CD4-positive, alpha-beta T cell (primary cell): Measurements from ENCODE around the gene CORO7. TPM values are rescaled to one million over a fixed set of nuclear protein-coding genes. Genes with fewer than 3 reads are reported as not detected.

Experiments used
- ATAC-seq: fragments of 200-7000 bp; cut with Tn5 transposase; one replicate; pipeline ENCODE4 v1.10.0; 2022; ENCODE audit warnings: mild to moderate bottlenecking; ENCODE audit not compliant: poor library complexity
- CTCF ChIA-PET: fragments of 350-600 bp; sonication (Branson Sonifier 250); formaldehyde crosslinking; loops from one replicate; lab custom pipeline; 2021; ENCODE audit warnings: antibody characterized with exemption, inconsistent platforms; lab: Charles Lee
- POLR2A ChIA-PET: fragments of 350-600 bp; sonication (Branson Sonifier 250); formaldehyde crosslinking; loops from one replicate; lab custom pipeline; 2021; ENCODE audit warnings: antibody characterized with exemption, inconsistent platforms; lab: Charles Lee
- DNase-seq, 14 experiments: peaks; one replicate each; pipeline ENCODE4 v3.0.0-alpha.2; 2013 to 2020; ENCODE audit warnings: mixed read lengths in 2 of 14
- H3K27ac ChIP-seq, 2 donors: one replicate each; pipeline versions ENCODE4 v1.5.1 to v1.7.0; 2013; ENCODE audit warnings: low read length in 2 of 2, low read depth in 1 of 2, mild to moderate bottlenecking in 1 of 2
- H3K27me3 ChIP-seq, 2 experiments: 1 replicate in 1 of 2; 2 replicates in 1 of 2; pipeline versions ENCODE4 v1.6.1 to v1.7.0; 2013; ENCODE audit warnings: low read length in 2 of 2, control low read depth in 1 of 2, mild to moderate bottlenecking in 1 of 2, moderate library complexity in 1 of 2; ENCODE audit not compliant: insufficient read depth in 2 of 2, control insufficient read depth in 1 of 2
- H3K36me3 ChIP-seq: one replicate; pipeline ENCODE4 v1.6.1; 2013; ENCODE audit warnings: low read length, control low read depth; ENCODE audit not compliant: insufficient read depth
- H3K4me1 ChIP-seq: one replicate; pipeline ENCODE4 v1.6.1; 2013; ENCODE audit warnings: low read length, control low read depth; ENCODE audit not compliant: insufficient read depth
- H3K4me3 ChIP-seq: one replicate; pipeline ENCODE4 v1.5.1; 2013; ENCODE audit warnings: mild to moderate bottlenecking, low read length, moderate library complexity
- H3K9me3 ChIP-seq, 2 experiments: 1 replicate in 1 of 2; 2 replicates in 1 of 2; pipeline versions ENCODE4 v1.6.1 to v1.7.0; 2013; ENCODE audit warnings: low read length in 2 of 2, mild to moderate bottlenecking in 2 of 2, control low read depth in 1 of 2, moderate library complexity in 1 of 2; ENCODE audit not compliant: control insufficient read depth in 1 of 2, insufficient read depth in 1 of 2
- H3K27ac Mint-ChIP-seq: one replicate; pipeline ENCODE4 v1.8.0; 2020; ENCODE audit warnings: mixed read lengths
- H3K27me3 Mint-ChIP-seq: one replicate; pipeline ENCODE4 v1.8.0; 2021; ENCODE audit warnings: mixed read lengths
- H3K36me3 Mint-ChIP-seq: one replicate; pipeline ENCODE4 v1.8.0; 2021; ENCODE audit warnings: low read depth, mixed read lengths
- H3K4me1 Mint-ChIP-seq: one replicate; pipeline ENCODE4 v1.8.0; 2021; ENCODE audit warnings: low read depth, mixed read lengths
- H3K4me3 Mint-ChIP-seq: one replicate; pipeline ENCODE4 v1.8.0; 2020; ENCODE audit warnings: mild to moderate bottlenecking, mixed read lengths
- H3K9me3 Mint-ChIP-seq: one replicate; pipeline ENCODE4 v1.8.0; 2020; ENCODE audit warnings: mixed read lengths
- CTCF ChIP-seq: fragments of 200-600 bp; IDR thresholded peaks from one replicate; pipeline ENCODE4 v1.8.0; 2022; ENCODE audit warnings: antibody characterized with exemption, mild to moderate bottlenecking
- intact Hi-C, 2 experiments: fragments of 100-400 bp; cut with DNase I in 1 of 2; cut with micrococcal nuclease in 1 of 2; formaldehyde crosslinking; loops; one replicate each; pipeline versions ENCODE4 v1.15.1 to v1.9.0; 2023 to 2025; cut with DNase I, micrococcal nuclease
- total RNA-seq, 174 experiments: library from RNA in 2 of 174; stranded (reverse) in 2 of 174; gene quantifications; one replicate each; pipeline ENCODE4 v1.2.3 and lab custom pipeline; 2021 to 2026

CORO7 gene
- total RNA-seq, 2 experiments from 2014 or later, result 801 to 805 TPM

- no peak overlapping the region for H3K27ac ChIP-seq
- peak overlapping the region; percentile 42 for H3K4me3 Mint-ChIP-seq
- CTCF ChIA-PET, result interaction anchor here (0.7 kb wide), 1 partner anchor 11 kb away, joined by 3 read pairs; no protein-coding TSS in a partner anchor
- POLR2A ChIA-PET, result no interaction called here
- no peaks in the 10 kb centered on the region for H3K27me3 Mint-ChIP-seq
- intact Hi-C loops, result loop anchor here in 1 of 2 experiments (2.0 to 5.0 kb wide), 2 partner anchors 18 to 42 kb away; no protein-coding TSS in a partner anchor
- no peak for ATAC-seq
- H3K27ac Mint-ChIP-seq, result peak overlapping the region; percentile 69
- DNase-seq, result no peak
- H3K9me3 ChIP-seq, result no peaks in the 10 kb centered on the region
- no peaks in the 10 kb centered on the region for H3K27me3 ChIP-seq
- no peak for TF ChIP-seq CTCF
- peaks cover 50% of the 10 kb centered on the region for H3K4me1 ChIP-seq
- H3K9me3 Mint-ChIP-seq, result no peaks in the 10 kb centered on the region
- H3K36me3 Mint-ChIP-seq, result peaks cover 26% of the 10 kb centered on the region
- H3K4me3 ChIP-seq, result no peak overlapping the region
- peaks cover 37% of the 10 kb centered on the region for H3K36me3 ChIP-seq
- peaks cover 34% of the 10 kb centered on the region for H3K4me1 Mint-ChIP-seq
Measured at GRCh38 chr16:4370570-4371356, 45.6 kb downstream of the CORO7 start.

DNA sequence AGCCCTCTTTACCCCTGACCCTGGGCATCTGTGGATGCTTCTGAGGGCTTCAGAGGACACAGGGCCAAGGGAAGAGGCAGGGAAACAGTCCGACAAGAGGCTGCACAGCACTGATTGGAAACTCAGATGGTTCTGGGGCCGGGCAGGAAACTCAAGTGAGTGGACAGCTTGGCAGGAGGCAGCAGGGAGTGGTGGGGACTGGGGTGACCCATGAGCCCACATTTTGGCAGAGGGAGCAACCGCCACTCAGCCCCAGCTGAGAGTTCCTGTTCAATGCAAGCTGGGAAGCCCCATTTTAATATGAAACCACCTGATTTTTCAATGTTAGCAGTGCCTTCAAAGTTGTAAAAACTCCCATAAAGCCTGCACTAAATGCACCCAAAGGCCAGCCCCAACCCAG, 46.2 kb downstream of the CORO7 start:
- no peak overlapping the region for H3K4me3 ChIP-seq
- no peaks in the 10 kb centered on the region for H3K27me3 ChIP-seq
- ATAC-seq, result no peak
- Mint-ChIP-seq H3K36me3 (peaks cover 26% of the 10 kb centered on the region), H3K4me1 (peaks cover 28% of the 10 kb centered on the region), H3K4me3 (peak overlapping the region; percentile 73), H3K9me3 (no peaks in the 10 kb centered on the region), H3K27me3 (no peaks in the 10 kb centered on the region), H3K27ac (peak overlapping the region; percentile 69)
- H3K27ac ChIP-seq, result no peak overlapping the region
- no peak for TF ChIP-seq CTCF
- peaks cover 45% of the 10 kb centered on the region for H3K4me1 ChIP-seq
- DNase-seq, result no peak
- intact Hi-C loops, result loop anchor here in 1 of 2 experiments (2.0 to 5.0 kb wide), 2 partner anchors 17 to 42 kb away; no protein-coding TSS in a partner anchor
- peaks cover 41% of the 10 kb centered on the region for H3K36me3 ChIP-seq
- ChIA-PET CTCF (no interaction called here), POLR2A (no interaction called here)
- H3K9me3 ChIP-seq, result no peaks in the 10 kb centered on the region

DNA sequence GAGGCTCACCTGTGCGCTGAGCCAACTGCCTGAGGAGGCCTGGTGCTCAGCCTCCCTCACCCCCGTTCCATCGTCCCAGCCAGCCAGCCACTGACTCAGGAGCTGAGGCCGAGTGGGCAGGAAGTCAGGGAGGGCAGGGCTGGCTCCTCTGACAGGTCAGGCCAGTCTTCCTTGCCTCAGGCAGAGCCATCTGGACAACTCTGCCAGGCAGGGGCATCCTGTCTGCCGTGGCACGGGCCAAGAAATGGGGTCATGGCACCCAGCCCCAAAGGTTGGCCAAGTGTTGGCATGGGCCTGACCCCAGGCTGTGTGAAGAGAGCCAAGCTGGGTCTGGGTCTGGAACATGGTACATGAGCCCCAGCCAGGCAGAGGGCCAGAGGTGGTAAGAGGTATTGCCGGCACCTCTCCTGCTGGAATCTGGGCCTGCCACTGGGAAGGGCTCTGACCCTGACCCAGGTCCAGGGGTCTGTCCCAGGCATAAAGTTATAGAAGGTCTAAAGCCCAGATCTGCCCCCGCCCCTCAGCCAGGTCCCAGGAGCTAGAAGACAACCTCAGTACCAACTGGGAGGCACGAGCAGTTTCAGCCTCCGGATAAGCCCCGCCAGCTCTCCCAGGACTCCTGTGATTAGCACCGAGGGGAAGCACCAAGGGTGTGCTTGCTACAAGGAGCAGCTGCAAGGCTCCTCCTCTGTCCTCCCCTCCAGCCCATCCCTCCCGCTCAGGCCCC, 47.2 kb downstream of the CORO7 start:
- TF ChIP-seq CTCF, result no peak
- Histone ChIP-seq H3K9me3 (no peaks in the 10 kb centered on the region), H3K4me1 (peaks cover 38% of the 10 kb centered on the region), H3K27me3 (no peaks in the 10 kb centered on the region), H3K36me3 (peaks cover 48% of the 10 kb centered on the region), H3K27ac (no peak overlapping the region), H3K4me3 (no peak overlapping the region)
- intact Hi-C loops, result no loop called here
- Mint-ChIP-seq H3K27me3 (no peaks in the 10 kb centered on the region), H3K4me3 (peak overlapping the region; percentile 31), H3K27ac (peak overlapping the region; percentile 69), H3K36me3 (peaks cover 33% of the 10 kb centered on the region), H3K4me1 (peaks cover 22% of the 10 kb centered on the region), H3K9me3 (no peaks in the 10 kb centered on the region)
- ChIA-PET POLR2A (no interaction called here), CTCF (no interaction called here)
- ATAC-seq (no peak), DNase-seq (no peak)
